ENCODE data around the gene HECTD4. TPM values are rescaled to one million over a fixed set of nuclear protein-coding genes. Genes with fewer than 3 reads are reported as not detected.

Gene HECTD4
- total RNA-seq, 2 donors from 2014 or later = 46.6 to 48.2 TPM

- WGBS, 2 experiments (ENCODE audit: insufficient coverage in 1 of 2, insufficient read length in 1 of 2) = 86 to 88% methylated on average over 2 of the region's 2 CpGs
- Histone ChIP-seq H3K27ac (ENCODE audit: low read depth, low read length) (no peak overlapping the region), H3K27me3 (ENCODE audit: control insufficient read depth, insufficient read depth, low read length, poor library complexity, severe bottlenecking) (no peaks in the 10 kb centered on the region), H3K36me3 (ENCODE audit: control insufficient read depth, insufficient read depth, low read length) (peaks cover 12% of the 10 kb centered on the region), H3K4me3 (ENCODE audit: low read length) (no peak overlapping the region), H3K4me1 (ENCODE audit: control insufficient read depth, insufficient read depth, low read length) (no peaks in the 10 kb centered on the region), H3K9ac (ENCODE audit: extremely low read depth, low read length, poor library complexity, severe bottlenecking) (no peak overlapping the region), H3K9me3 (ENCODE audit: control insufficient read depth, low read length) (no peaks in the 10 kb centered on the region)
- DNase-seq = no peak
- Mint-ChIP-seq H3K36me3 (ENCODE audit: low read depth) (peaks cover 5% of the 10 kb centered on the region), H3K9me3 (no peaks in the 10 kb centered on the region), H3K27me3 (ENCODE audit: insufficient read depth) (no peaks in the 10 kb centered on the region), H3K4me3 (no peak overlapping the region), H3K4me1 (peaks cover 18% of the 10 kb centered on the region), H3K27ac (no peak overlapping the region)
- TF ChIP-seq CTCF (conservative IDR thresholded peaks at IDR 0.05) = no peak
These were observed 59.8 kb downstream of the HECTD4 start for GRCh38 chr12:112322441-112322840.

GRCh38 chr12:112321245-112321644 lies 61.0 kb downstream of the HECTD4 start:
- peak overlapping the region; percentile 79 for H3K27ac Mint-ChIP-seq
- peaks cover 5% of the 10 kb centered on the region for H3K36me3 Mint-ChIP-seq (ENCODE audit: low read depth)
- H3K9me3 Mint-ChIP-seq = no peaks in the 10 kb centered on the region
- TF ChIP-seq CTCF (conservative IDR thresholded peaks at IDR 0.05) = no peak
- peaks cover 15% of the 10 kb centered on the region for H3K36me3 ChIP-seq (ENCODE audit: control insufficient read depth, insufficient read depth, low read length)
- H3K27me3 ChIP-seq (ENCODE audit: control insufficient read depth, insufficient read depth, low read length, poor library complexity, severe bottlenecking) = no peaks in the 10 kb centered on the region
- H3K4me3 Mint-ChIP-seq = no peak overlapping the region
- H3K27ac ChIP-seq (ENCODE audit: low read depth, low read length) = peak overlapping the region; percentile 22
- peaks cover 18% of the 10 kb centered on the region for H3K4me1 Mint-ChIP-seq
- H3K27me3 Mint-ChIP-seq (ENCODE audit: insufficient read depth) = no peaks in the 10 kb centered on the region
- H3K4me1 ChIP-seq (ENCODE audit: control insufficient read depth, insufficient read depth, low read length) = no peaks in the 10 kb centered on the region
- H3K9me3 ChIP-seq (ENCODE audit: control insufficient read depth, low read length) = no peaks in the 10 kb centered on the region
- no peak for DNase-seq
- H3K4me3 ChIP-seq (ENCODE audit: low read length) = no peak overlapping the region
- no peak overlapping the region for H3K9ac ChIP-seq (ENCODE audit: extremely low read depth, low read length, poor library complexity, severe bottlenecking)

GRCh38 chr12:112319395-112319794 lies 62.8 kb downstream of the HECTD4 start:
- H3K27ac Mint-ChIP-seq = no peak overlapping the region
- Histone ChIP-seq H3K4me3 (ENCODE audit: low read length) (no peak overlapping the region), H3K36me3 (ENCODE audit: control insufficient read depth, insufficient read depth, low read length) (peaks cover 21% of the 10 kb centered on the region), H3K9me3 (ENCODE audit: control insufficient read depth, low read length) (no peaks in the 10 kb centered on the region), H3K9ac (ENCODE audit: extremely low read depth, low read length, poor library complexity, severe bottlenecking) (no peak overlapping the region), H3K27me3 (ENCODE audit: control insufficient read depth, insufficient read depth, low read length, poor library complexity, severe bottlenecking) (no peaks in the 10 kb centered on the region), H3K27ac (ENCODE audit: low read depth, low read length) (no peak overlapping the region), H3K4me1 (ENCODE audit: control insufficient read depth, insufficient read depth, low read length) (no peaks in the 10 kb centered on the region)
- no peak for DNase-seq
- 95 to 98% methylated on average over 7 to 12 of the region's 12 CpGs for WGBS, 2 experiments (ENCODE audit: insufficient coverage in 1 of 2, insufficient read length in 1 of 2)
- H3K4me3 Mint-ChIP-seq = no peak overlapping the region
- TF ChIP-seq CTCF (conservative IDR thresholded peaks at IDR 0.05) = no peak
- peaks cover 9% of the 10 kb centered on the region for H3K36me3 Mint-ChIP-seq (ENCODE audit: low read depth)
- no peaks in the 10 kb centered on the region for H3K9me3 Mint-ChIP-seq
- no peaks in the 10 kb centered on the region for H3K27me3 Mint-ChIP-seq (ENCODE audit: insufficient read depth)
- H3K4me1 Mint-ChIP-seq = peaks cover 18% of the 10 kb centered on the region

All from endodermal cell (in vitro differentiated cells).